ENCODE measurements around the gene SLC1A2. TPM values are rescaled to one million over a fixed set of nuclear protein-coding genes. Genes with fewer than 3 reads are reported as not detected.

SLC1A2 gene
- total RNA-seq, 1 experiment from 2014 or later: 0.50 TPM

DNA sequence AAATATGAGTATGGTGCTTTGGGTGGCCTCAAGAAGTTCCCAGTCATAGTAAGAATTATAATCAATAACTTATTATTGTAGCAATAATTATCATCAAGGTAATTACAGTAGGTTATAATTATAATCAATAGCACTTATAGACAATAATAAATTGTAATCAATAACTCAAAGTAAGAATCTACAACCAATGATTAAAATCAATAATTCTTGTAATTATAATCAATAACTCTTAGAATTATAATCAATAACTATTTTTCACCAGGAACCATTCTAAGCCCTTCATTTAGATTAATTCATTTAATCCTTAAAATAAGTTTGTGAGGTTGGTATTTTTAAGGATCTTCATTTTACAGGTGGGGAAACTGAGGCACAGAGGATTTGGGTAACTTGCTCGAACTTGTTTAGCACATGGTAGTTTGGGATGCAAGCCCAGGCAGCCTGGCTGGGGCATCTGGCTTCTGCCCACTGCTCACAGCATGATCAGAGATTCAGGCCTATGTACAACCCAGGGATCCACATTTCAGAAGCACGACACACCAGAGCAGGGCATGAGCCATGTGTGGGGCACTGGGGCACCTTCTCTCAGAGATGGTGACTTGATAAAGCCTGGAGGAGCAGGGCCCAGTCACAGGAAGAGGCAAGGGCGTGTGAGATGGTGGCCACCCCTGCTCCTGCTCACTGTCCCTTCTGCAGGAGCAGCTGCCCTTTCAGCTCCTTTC lies 46.6 kb downstream of the SLC1A2 start:
- no peaks in the 10 kb centered on the region for H3K9me3 Mint-ChIP-seq
- H3K79me2 ChIP-seq (ENCODE audit: insufficient read depth, low read length): no peaks in the 10 kb centered on the region

More for the DNA sequence above, 46.6 kb downstream of the SLC1A2 start:
- Histone ChIP-seq H2AFZ (ENCODE audit: low read length) (no peak overlapping the region), H3K9me3 (ENCODE audit: control insufficient read depth, low read depth, low read length) (no peaks in the 10 kb centered on the region), H2BK15ac (ENCODE audit: low read depth, low read length) (no peak overlapping the region), H3K14ac (ENCODE audit: insufficient read depth, low read length) (no peak overlapping the region), H3K23ac (ENCODE audit: insufficient read length, low read depth, low read length) (no peak overlapping the region), H3K27ac (ENCODE audit: insufficient read length, low read depth, low read length) (no peak overlapping the region), H2AK5ac (ENCODE audit: insufficient read length, low read length) (no peak overlapping the region), H3K4me2 (ENCODE audit: insufficient read depth, insufficient read length, low read length) (no peak overlapping the region), H3T11ph (ENCODE audit: low read length) (no peak overlapping the region), H3K18ac (ENCODE audit: insufficient read length, low read depth, low read length) (no peak overlapping the region), H3K79me1 (ENCODE audit: insufficient read depth, low read depth, low read length, poor library complexity, severe bottlenecking) (no peaks in the 10 kb centered on the region), H2BK12ac (ENCODE audit: insufficient read length, low read depth, low read length) (no peak overlapping the region), H3K27me3 (ENCODE audit: insufficient read depth, low read length) (no peaks in the 10 kb centered on the region), H4K20me1 (ENCODE audit: control insufficient read depth, insufficient read depth, insufficient read length) (no peaks in the 10 kb centered on the region), H2BK120ac (ENCODE audit: low read depth, low read length, poor library complexity, severe bottlenecking) (no peak overlapping the region), H3K56ac (ENCODE audit: insufficient read length, low read depth, low read length) (no peak overlapping the region), H3K23me2 (ENCODE audit: insufficient read length, low read depth, low read length, poor library complexity, severe bottlenecking) (no peaks in the 10 kb centered on the region), H4K5ac (ENCODE audit: insufficient read length, low read depth, low read length) (no peak overlapping the region), H2BK20ac (ENCODE audit: low read depth, low read length, poor library complexity, severe bottlenecking) (no peak overlapping the region), H4K91ac (ENCODE audit: insufficient read length, low read depth, low read length) (no peak overlapping the region), H4K8ac (replicated peaks; ENCODE audit: insufficient read length, low read depth, low read length) (no peak overlapping the region), H3K4me1 (ENCODE audit: insufficient read depth, low read length) (no peaks in the 10 kb centered on the region), H3K9ac (ENCODE audit: extremely low read depth, insufficient read length, low read length) (no peak overlapping the region), H3K4ac (ENCODE audit: low read depth, low read length) (no peak overlapping the region), H2BK5ac (ENCODE audit: insufficient read length, low read length) (no peak overlapping the region)
- Mint-ChIP-seq H3K36me3 (ENCODE audit: insufficient read depth in 1 of 3, low read depth in 3 of 3) (no peaks in the 10 kb centered on the region), H3K4me3 (no peak overlapping the region), H3K27ac (no peak overlapping the region), H3K27me3 (ENCODE audit: low read depth) (peaks cover 5% of the 10 kb centered on the region), H3K4me1 (no peaks in the 10 kb centered on the region)
- TF ChIP-seq, protein P1, sequence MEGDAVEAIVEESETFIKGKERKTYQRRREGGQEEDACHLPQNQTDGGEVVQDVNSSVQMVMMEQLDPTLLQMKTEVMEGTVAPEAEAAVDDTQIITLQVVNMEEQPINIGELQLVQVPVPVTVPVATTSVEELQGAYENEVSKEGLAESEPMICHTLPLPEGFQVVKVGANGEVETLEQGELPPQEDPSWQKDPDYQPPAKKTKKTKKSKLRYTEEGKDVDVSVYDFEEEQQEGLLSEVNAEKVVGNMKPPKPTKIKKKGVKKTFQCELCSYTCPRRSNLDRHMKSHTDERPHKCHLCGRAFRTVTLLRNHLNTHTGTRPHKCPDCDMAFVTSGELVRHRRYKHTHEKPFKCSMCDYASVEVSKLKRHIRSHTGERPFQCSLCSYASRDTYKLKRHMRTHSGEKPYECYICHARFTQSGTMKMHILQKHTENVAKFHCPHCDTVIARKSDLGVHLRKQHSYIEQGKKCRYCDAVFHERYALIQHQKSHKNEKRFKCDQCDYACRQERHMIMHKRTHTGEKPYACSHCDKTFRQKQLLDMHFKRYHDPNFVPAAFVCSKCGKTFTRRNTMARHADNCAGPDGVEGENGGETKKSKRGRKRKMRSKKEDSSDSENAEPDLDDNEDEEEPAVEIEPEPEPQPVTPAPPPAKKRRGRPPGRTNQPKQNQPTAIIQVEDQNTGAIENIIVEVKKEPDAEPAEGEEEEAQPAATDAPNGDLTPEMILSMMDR (conservative IDR thresholded peaks at IDR 0.05): no peak
- no CpG with 5 or more reads among the region's 3 CpGs for WGBS (ENCODE audit: extremely low coverage, insufficient read length, low lambda C conversion rate)
- DNase-seq: no peak

Measured in H9 (cell line).